ENCODE results near the gene BEAN1. TPM values are rescaled to one million over a fixed set of nuclear protein-coding genes. Genes with fewer than 3 reads are reported as not detected.

The BEAN1 gene
- total and polyA plus RNA-seq, 2 experiments from 2014 or later: 0.07 to 0.10 TPM

DNA sequence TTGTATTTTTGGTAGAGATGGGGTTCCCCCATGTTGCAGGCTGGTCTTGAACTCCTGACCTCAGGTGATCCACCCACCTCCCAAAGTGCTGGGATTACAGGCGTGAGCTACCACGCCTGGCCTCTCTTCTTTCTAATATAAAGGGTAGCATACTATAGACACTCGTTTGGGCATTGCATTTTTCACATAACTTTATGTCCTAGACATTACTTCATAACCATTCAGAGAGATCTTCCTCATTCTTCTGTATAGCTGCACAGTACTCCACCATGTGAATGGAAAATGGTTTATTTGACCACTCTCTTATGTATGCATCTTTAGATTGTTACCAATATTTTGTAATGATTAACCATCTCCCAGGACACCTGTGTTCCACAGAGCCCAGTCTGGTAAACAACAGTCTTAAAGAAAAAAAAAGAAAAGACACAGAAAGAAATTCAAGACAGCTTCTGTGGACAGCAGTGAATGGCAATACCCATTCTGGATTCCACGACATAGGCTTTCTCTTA, 80.7 kb downstream of the BEAN1 start:
- H2AFZ ChIP-seq: no peak overlapping the region
- peaks cover 21% of the 10 kb centered on the region for H3K4me1 Mint-ChIP-seq
- H3K27me3 Mint-ChIP-seq (ENCODE audit: insufficient read depth, low read depth, poor library complexity): peaks cover 8% of the 10 kb centered on the region
- no peaks in the 10 kb centered on the region for H3K79me2 ChIP-seq (replicated peaks; ENCODE audit: insufficient read depth)
- H3K27ac Mint-ChIP-seq: no peak overlapping the region
- no peak for ATAC-seq
- TF ChIP-seq STAT1 (IDR thresholded peaks at IDR 0.05; ENCODE audit: unreplicated experiment): no peak
- TF ChIP-seq, protein P1, sequence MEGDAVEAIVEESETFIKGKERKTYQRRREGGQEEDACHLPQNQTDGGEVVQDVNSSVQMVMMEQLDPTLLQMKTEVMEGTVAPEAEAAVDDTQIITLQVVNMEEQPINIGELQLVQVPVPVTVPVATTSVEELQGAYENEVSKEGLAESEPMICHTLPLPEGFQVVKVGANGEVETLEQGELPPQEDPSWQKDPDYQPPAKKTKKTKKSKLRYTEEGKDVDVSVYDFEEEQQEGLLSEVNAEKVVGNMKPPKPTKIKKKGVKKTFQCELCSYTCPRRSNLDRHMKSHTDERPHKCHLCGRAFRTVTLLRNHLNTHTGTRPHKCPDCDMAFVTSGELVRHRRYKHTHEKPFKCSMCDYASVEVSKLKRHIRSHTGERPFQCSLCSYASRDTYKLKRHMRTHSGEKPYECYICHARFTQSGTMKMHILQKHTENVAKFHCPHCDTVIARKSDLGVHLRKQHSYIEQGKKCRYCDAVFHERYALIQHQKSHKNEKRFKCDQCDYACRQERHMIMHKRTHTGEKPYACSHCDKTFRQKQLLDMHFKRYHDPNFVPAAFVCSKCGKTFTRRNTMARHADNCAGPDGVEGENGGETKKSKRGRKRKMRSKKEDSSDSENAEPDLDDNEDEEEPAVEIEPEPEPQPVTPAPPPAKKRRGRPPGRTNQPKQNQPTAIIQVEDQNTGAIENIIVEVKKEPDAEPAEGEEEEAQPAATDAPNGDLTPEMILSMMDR (conservative IDR thresholded peaks at IDR 0.05; ENCODE audit: low read depth in 2 of 2): no peak
- TF ChIP-seq, protein P2, sequence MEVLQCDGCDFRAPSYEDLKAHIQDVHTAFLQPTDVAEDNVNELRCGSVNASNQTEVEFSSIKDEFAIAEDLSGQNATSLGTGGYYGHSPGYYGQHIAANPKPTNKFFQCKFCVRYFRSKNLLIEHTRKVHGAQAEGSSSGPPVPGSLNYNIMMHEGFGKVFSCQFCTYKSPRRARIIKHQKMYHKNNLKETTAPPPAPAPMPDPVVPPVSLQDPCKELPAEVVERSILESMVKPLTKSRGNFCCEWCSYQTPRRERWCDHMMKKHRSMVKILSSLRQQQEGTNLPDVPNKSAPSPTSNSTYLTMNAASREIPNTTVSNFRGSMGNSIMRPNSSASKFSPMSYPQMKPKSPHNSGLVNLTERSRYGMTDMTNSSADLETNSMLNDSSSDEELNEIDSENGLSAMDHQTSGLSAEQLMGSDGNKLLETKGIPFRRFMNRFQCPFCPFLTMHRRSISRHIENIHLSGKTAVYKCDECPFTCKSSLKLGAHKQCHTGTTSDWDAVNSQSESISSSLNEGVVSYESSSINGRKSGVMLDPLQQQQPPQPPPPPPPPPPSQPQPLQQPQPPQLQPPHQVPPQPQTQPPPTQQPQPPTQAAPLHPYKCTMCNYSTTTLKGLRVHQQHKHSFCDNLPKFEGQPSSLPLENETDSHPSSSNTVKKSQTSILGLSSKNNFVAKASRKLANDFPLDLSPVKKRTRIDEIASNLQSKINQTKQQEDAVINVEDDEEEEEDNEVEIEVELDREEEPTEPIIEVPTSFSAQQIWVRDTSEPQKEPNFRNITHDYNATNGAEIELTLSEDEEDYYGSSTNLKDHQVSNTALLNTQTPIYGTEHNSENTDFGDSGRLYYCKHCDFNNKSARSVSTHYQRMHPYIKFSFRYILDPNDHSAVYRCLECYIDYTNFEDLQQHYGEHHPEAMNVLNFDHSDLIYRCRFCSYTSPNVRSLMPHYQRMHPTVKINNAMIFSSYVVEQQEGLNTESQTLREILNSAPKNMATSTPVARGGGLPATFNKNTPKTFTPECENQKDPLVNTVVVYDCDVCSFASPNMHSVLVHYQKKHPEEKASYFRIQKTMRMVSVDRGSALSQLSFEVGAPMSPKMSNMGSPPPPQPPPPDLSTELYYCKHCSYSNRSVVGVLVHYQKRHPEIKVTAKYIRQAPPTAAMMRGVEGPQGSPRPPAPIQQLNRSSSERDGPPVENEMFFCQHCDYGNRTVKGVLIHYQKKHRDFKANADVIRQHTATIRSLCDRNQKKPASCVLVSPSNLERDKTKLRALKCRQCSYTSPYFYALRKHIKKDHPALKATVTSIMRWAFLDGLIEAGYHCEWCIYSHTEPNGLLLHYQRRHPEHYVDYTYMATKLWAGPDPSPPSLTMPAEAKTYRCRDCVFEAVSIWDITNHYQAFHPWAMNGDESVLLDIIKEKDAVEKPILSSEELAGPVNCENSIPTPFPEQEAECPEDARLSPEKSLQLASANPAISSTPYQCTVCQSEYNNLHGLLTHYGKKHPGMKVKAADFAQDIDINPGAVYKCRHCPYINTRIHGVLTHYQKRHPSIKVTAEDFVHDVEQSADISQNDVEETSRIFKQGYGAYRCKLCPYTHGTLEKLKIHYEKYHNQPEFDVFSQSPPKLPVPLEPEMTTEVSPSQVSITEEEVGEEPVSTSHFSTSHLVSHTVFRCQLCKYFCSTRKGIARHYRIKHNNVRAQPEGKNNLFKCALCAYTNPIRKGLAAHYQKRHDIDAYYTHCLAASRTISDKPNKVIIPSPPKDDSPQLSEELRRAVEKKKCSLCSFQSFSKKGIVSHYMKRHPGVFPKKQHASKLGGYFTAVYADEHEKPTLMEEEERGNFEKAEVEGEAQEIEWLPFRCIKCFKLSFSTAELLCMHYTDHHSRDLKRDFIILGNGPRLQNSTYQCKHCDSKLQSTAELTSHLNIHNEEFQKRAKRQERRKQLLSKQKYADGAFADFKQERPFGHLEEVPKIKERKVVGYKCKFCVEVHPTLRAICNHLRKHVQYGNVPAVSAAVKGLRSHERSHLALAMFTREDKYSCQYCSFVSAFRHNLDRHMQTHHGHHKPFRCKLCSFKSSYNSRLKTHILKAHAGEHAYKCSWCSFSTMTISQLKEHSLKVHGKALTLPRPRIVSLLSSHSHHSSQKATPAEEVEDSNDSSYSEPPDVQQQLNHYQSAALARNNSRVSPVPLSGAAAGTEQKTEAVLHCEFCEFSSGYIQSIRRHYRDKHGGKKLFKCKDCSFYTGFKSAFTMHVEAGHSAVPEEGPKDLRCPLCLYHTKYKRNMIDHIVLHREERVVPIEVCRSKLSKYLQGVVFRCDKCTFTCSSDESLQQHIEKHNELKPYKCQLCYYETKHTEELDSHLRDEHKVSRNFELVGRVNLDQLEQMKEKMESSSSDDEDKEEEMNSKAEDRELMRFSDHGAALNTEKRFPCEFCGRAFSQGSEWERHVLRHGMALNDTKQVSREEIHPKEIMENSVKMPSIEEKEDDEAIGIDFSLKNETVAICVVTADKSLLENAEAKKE (CRISPR knock-in tag; IDR thresholded peaks at IDR 0.05): no peak
- TF ChIP-seq, protein P3, sequence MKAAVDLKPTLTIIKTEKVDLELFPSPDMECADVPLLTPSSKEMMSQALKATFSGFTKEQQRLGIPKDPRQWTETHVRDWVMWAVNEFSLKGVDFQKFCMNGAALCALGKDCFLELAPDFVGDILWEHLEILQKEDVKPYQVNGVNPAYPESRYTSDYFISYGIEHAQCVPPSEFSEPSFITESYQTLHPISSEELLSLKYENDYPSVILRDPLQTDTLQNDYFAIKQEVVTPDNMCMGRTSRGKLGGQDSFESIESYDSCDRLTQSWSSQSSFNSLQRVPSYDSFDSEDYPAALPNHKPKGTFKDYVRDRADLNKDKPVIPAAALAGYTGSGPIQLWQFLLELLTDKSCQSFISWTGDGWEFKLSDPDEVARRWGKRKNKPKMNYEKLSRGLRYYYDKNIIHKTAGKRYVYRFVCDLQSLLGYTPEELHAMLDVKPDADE (IDR thresholded peaks at IDR 0.05): no peak
- TF ChIP-seq EZH2phosphoT487 (IDR thresholded peaks at IDR 0.05; ENCODE audit: unreplicated experiment): no peak
- TF ChIP-seq POLR2AphosphoS5 (IDR thresholded peaks at IDR 0.05; ENCODE audit: low read depth): no peak
- no peak for TF ChIP-seq ZNF331 (CRISPR knock-in tag; IDR thresholded peaks at IDR 0.05; ENCODE audit: low read depth)
- TF ChIP-seq ZNF114 (CRISPR knock-in tag; IDR thresholded peaks at IDR 0.05): no peak
- TF ChIP-seq CREB1 (CRISPR knock-in tag; IDR thresholded peaks at IDR 0.05; ENCODE audit: low read depth): no peak
- TF ChIP-seq NANOG (IDR thresholded peaks at IDR 0.05; ENCODE audit: borderline replicate concordance): no peak
- no peak for TF ChIP-seq EZH2 (IDR thresholded peaks at IDR 0.05; ENCODE audit: low read depth, unreplicated experiment)
- TF ChIP-seq JUNB (IDR thresholded peaks at IDR 0.05; ENCODE audit: unreplicated experiment): no peak
- TF ChIP-seq, protein P4, sequence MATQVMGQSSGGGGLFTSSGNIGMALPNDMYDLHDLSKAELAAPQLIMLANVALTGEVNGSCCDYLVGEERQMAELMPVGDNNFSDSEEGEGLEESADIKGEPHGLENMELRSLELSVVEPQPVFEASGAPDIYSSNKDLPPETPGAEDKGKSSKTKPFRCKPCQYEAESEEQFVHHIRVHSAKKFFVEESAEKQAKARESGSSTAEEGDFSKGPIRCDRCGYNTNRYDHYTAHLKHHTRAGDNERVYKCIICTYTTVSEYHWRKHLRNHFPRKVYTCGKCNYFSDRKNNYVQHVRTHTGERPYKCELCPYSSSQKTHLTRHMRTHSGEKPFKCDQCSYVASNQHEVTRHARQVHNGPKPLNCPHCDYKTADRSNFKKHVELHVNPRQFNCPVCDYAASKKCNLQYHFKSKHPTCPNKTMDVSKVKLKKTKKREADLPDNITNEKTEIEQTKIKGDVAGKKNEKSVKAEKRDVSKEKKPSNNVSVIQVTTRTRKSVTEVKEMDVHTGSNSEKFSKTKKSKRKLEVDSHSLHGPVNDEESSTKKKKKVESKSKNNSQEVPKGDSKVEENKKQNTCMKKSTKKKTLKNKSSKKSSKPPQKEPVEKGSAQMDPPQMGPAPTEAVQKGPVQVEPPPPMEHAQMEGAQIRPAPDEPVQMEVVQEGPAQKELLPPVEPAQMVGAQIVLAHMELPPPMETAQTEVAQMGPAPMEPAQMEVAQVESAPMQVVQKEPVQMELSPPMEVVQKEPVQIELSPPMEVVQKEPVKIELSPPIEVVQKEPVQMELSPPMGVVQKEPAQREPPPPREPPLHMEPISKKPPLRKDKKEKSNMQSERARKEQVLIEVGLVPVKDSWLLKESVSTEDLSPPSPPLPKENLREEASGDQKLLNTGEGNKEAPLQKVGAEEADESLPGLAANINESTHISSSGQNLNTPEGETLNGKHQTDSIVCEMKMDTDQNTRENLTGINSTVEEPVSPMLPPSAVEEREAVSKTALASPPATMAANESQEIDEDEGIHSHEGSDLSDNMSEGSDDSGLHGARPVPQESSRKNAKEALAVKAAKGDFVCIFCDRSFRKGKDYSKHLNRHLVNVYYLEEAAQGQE (IDR thresholded peaks at IDR 0.05; ENCODE audit: unreplicated experiment): no peak
- no peak for DNase-seq (ENCODE audit: low spot score)
- peaks cover 14% of the 10 kb centered on the region for H3K4me1 ChIP-seq (ENCODE audit: insufficient read depth)
- H3K27me3 ChIP-seq (ENCODE audit: insufficient read depth): no peaks in the 10 kb centered on the region
- no peaks in the 10 kb centered on the region for H4K20me1 ChIP-seq (replicated peaks; ENCODE audit: insufficient read depth)
- no peaks in the 10 kb centered on the region for H3K9me2 ChIP-seq (ENCODE audit: insufficient read depth)
- H3K36me3 Mint-ChIP-seq (ENCODE audit: low read depth): peaks cover under 1% of the 10 kb centered on the region; the same call in 1 of the 3 replicates
- H3K36me3 ChIP-seq (ENCODE audit: insufficient read depth): no peaks in the 10 kb centered on the region
- no peaks in the 10 kb centered on the region for H3F3A ChIP-seq (replicated peaks; ENCODE audit: low read depth)
- H3K9me3 Mint-ChIP-seq: no peaks in the 10 kb centered on the region
- no peak overlapping the region for H3K4me3 Mint-ChIP-seq
- H3K27ac ChIP-seq (ENCODE audit: low read depth): no peak overlapping the region
- H3K4me2 ChIP-seq: no peak overlapping the region
- H3K4me3 ChIP-seq: no peak overlapping the region

All from GM23338 (cell line).